H9 (cell line): ENCODE results near the gene UQCRC1. TPM values are rescaled to one million over a fixed set of nuclear protein-coding genes. Genes with fewer than 3 reads are reported as not detected.

ENCODE experiments used
- DNase-seq: peaks from one replicate; pipeline ENCODE4 v3.0.0-alpha.2; 2017
- H2AFZ ChIP-seq: one replicate; pipeline ENCODE4 v1.6.1; 2013; ENCODE audit warnings: mild to moderate bottlenecking, low read length, control low read depth, moderate library complexity
- H2AK5ac ChIP-seq: 2 replicates; pipeline ENCODE4 v1.6.1; 2013; ENCODE audit warnings: low read length, control low read depth, mixed read lengths; ENCODE audit not compliant: insufficient read length
- H2BK120ac ChIP-seq: one replicate; pipeline ENCODE4 v1.6.1; 2013; ENCODE audit warnings: low read depth, mild to moderate bottlenecking, low read length, control low read depth, inconsistent platforms; ENCODE audit not compliant: poor library complexity, severe bottlenecking
- H2BK12ac ChIP-seq: 2 replicates; pipeline ENCODE4 v1.6.1; 2013; ENCODE audit warnings: low read length, control low read depth, mixed read lengths, low read depth; ENCODE audit not compliant: insufficient read length
- H2BK15ac ChIP-seq: 2 replicates; pipeline ENCODE4 v1.6.1; 2013; ENCODE audit warnings: low read depth, low read length, control low read depth
- H2BK20ac ChIP-seq: one replicate; pipeline ENCODE4 v1.6.1; 2013; ENCODE audit warnings: low read depth, mild to moderate bottlenecking, low read length, control low read depth, inconsistent platforms; ENCODE audit not compliant: poor library complexity, severe bottlenecking
- H2BK5ac ChIP-seq: 2 replicates; pipeline ENCODE4 v1.6.1; 2013; ENCODE audit warnings: low read length, control low read depth, mixed read lengths; ENCODE audit not compliant: insufficient read length
- H3K14ac ChIP-seq: 2 replicates; pipeline ENCODE4 v1.6.1; 2013; ENCODE audit warnings: low read length, control low read depth; ENCODE audit not compliant: insufficient read depth
- H3K18ac ChIP-seq: 2 replicates; pipeline ENCODE4 v1.6.1; 2013; ENCODE audit warnings: low read depth, mild to moderate bottlenecking, mixed read lengths, low read length, control low read depth; ENCODE audit not compliant: insufficient read length
- H3K23ac ChIP-seq: 2 replicates; pipeline ENCODE4 v1.6.1; 2013; ENCODE audit warnings: low read length, control low read depth, mixed read lengths, low read depth; ENCODE audit not compliant: insufficient read length
- H3K23me2 ChIP-seq: 2 replicates; pipeline ENCODE4 v1.6.1; 2013; ENCODE audit warnings: low read depth, mild to moderate bottlenecking, mixed read lengths, low read length, control low read depth; ENCODE audit not compliant: insufficient read length, poor library complexity, severe bottlenecking
- H3K27ac ChIP-seq: 2 replicates; pipeline ENCODE4 v1.5.1; 2013; ENCODE audit warnings: low read length, control low read depth, mixed read lengths, low read depth; ENCODE audit not compliant: insufficient read length
- H3K27me3 ChIP-seq: 2 replicates; pipeline ENCODE4 v1.6.1; 2013; ENCODE audit warnings: low read length, control low read depth, inconsistent platforms; ENCODE audit not compliant: insufficient read depth
- H3K4ac ChIP-seq: 2 replicates; pipeline ENCODE4 v1.6.1; 2013; ENCODE audit warnings: low read depth, mild to moderate bottlenecking, control low read depth, inconsistent platforms, low read length, moderate library complexity
- H3K4me1 ChIP-seq: 2 replicates; pipeline ENCODE4 v1.6.1; 2013; ENCODE audit warnings: low read length, control low read depth, inconsistent platforms; ENCODE audit not compliant: insufficient read depth
- H3K4me2 ChIP-seq: 2 replicates; pipeline ENCODE4 v1.6.1; 2013; ENCODE audit warnings: low read length, control low read depth, mixed read lengths; ENCODE audit not compliant: insufficient read length, insufficient read depth
- H3K56ac ChIP-seq: 2 replicates; pipeline ENCODE4 v1.6.1; 2013; ENCODE audit warnings: low read depth, mild to moderate bottlenecking, mixed read lengths, low read length, control low read depth; ENCODE audit not compliant: insufficient read length
- H3K79me1 ChIP-seq: 2 replicates; pipeline ENCODE4 v1.6.1; 2013; ENCODE audit warnings: low read depth, mild to moderate bottlenecking, moderate library complexity, low read length, control low read depth, inconsistent platforms; ENCODE audit not compliant: insufficient read depth, poor library complexity, severe bottlenecking
- H3K79me2 ChIP-seq: 2 replicates; pipeline ENCODE4 v1.6.1; 2013; ENCODE audit warnings: low read length, control low read depth, inconsistent platforms; ENCODE audit not compliant: insufficient read depth
- H3K9ac ChIP-seq: 2 replicates; pipeline ENCODE4 v1.6.1; 2013; ENCODE audit warnings: low read length, control low read depth, mixed read lengths; ENCODE audit not compliant: insufficient read length; ENCODE audit errors: extremely low read depth
- H3K9me3 ChIP-seq: one replicate; pipeline ENCODE4 v1.6.1; 2013; ENCODE audit warnings: low read depth, low read length, inconsistent platforms; ENCODE audit not compliant: control insufficient read depth
- H3T11ph ChIP-seq: one replicate; pipeline ENCODE4 v1.6.1; 2013; ENCODE audit warnings: mild to moderate bottlenecking, low read length, control low read depth, inconsistent platforms
- H4K20me1 ChIP-seq: one replicate; pipeline ENCODE4 v1.6.1; 2013; ENCODE audit not compliant: control insufficient read depth, insufficient read length, insufficient read depth
- H4K5ac ChIP-seq: 2 replicates; pipeline ENCODE4 v1.6.1; 2013; ENCODE audit warnings: low read depth, mild to moderate bottlenecking, mixed read lengths, low read length, control low read depth; ENCODE audit not compliant: insufficient read length
- H4K8ac ChIP-seq: replicated peaks from 2 replicates; pipeline ENCODE4 v1.6.1; 2013; ENCODE audit warnings: low read length, control low read depth, mixed read lengths, low read depth; ENCODE audit not compliant: insufficient read length
- H4K91ac ChIP-seq: 2 replicates; pipeline ENCODE4 v1.6.1; 2013; ENCODE audit warnings: low read depth, mild to moderate bottlenecking, moderate library complexity, mixed read lengths, low read length, control low read depth; ENCODE audit not compliant: insufficient read length
- H3K27ac Mint-ChIP-seq, 3 experiments: 2 replicates in 2 of 3; 3 replicates in 1 of 3; pipeline ENCODE4 v1.8.0; 2020 to 2021; ENCODE audit warnings: mixed read lengths in 3 of 3, mild to moderate bottlenecking in 1 of 3, moderate library complexity in 1 of 3
- H3K27me3 Mint-ChIP-seq: 2 replicates; pipeline ENCODE4 v1.8.0; 2021; ENCODE audit warnings: low read depth, mild to moderate bottlenecking, moderate library complexity, mixed read lengths
- H3K36me3 Mint-ChIP-seq, 3 experiments: 2 replicates in 2 of 3; 3 replicates in 1 of 3; pipeline ENCODE4 v1.8.0; 2020 to 2021; ENCODE audit warnings: low read depth in 3 of 3, mixed read lengths in 3 of 3; ENCODE audit not compliant: insufficient read depth in 1 of 3
- H3K4me1 Mint-ChIP-seq, 2 experiments: 2 replicates each; pipeline ENCODE4 v1.8.0; 2020; ENCODE audit warnings: mixed read lengths in 2 of 2
- H3K4me3 Mint-ChIP-seq, 2 experiments: 2 replicates in 1 of 2; 3 replicates in 1 of 2; pipeline ENCODE4 v1.8.0; 2020 to 2021; ENCODE audit warnings: mild to moderate bottlenecking in 2 of 2, mixed read lengths in 2 of 2, moderate library complexity in 1 of 2
- H3K9me3 Mint-ChIP-seq, 2 experiments: 2 replicates in 1 of 2; 3 replicates in 1 of 2; pipeline ENCODE4 v1.8.0; 2020; ENCODE audit warnings: mild to moderate bottlenecking in 2 of 2, mixed read lengths in 2 of 2, moderate library complexity in 1 of 2
- WGBS: extraction: QIAGEN DNeasy Blood & Tissue Kit; methylation state at CpG from one replicate; pipeline ENCODE4 v1.1.7; 2013; ENCODE audit warnings: missing lambda C conversion rate, low lambda C conversion rate, mixed read lengths; ENCODE audit not compliant: insufficient read length; ENCODE audit errors: extremely low coverage; 5-methylcytosine and 5-hydroxymethylcytosine counted together
- total RNA-seq: library from RNA; stranded (reverse); gene quantifications from 2 replicates; pipeline ENCODE4 v1.2.1, GENCODE V29; 2021
- TF ChIP-seq, protein P1 (sequence below): fragments of 200-600 bp; sonication (generic); conservative IDR thresholded peaks from 3 replicates; pipeline ENCODE4 v1.8.0; 2021; ENCODE audit warnings: antibody characterized with exemption, mild to moderate bottlenecking

Gene UQCRC1
- total RNA-seq, 1 experiment from 2014 or later: 285 TPM

DNA sequence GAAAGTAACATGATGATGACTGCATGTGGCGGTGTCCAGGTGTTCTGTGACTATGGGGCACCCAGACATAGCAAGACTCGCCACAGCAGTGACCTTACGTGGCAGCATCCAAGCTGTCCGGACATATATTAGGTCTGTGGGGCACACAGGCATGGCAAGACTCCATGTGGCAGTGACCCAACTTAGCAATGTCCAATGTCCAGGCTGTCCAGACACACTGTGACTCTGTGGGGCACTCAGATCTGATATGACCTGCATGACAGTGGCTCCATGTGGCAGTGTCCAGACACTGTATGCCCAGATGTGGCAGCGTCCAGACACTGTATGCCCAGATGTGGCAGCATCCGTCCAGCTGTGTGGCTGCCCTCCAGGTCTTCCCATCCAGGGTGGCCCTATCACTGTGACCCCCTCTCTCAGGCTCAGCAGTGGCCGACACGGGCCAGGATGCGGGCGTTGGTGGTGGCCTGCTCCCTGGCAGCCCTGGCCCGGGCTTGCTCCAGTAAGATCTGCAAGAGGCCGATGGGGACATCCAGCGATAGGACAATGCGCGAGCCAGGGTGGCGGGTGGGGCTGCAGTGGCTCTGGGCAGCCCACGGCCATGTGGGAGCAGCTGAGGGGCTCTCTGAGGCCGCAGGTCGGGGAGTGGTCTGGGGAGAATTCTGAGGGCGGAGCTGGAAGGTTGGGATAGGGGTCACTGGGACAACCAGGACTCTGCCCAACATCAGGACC lies 46.9 kb downstream of the UQCRC1 start:
- Histone ChIP-seq H3K9ac (no peak overlapping the region), H3K56ac (no peak overlapping the region), H4K5ac (no peak overlapping the region), H3K4me2 (no peak overlapping the region), H4K91ac (no peak overlapping the region), H3K23ac (no peak overlapping the region), H3K18ac (no peak overlapping the region), H2BK15ac (no peak overlapping the region), H3T11ph (no peak overlapping the region), H3K14ac (no peak overlapping the region), H4K20me1 (no peaks in the 10 kb centered on the region), H2BK12ac (no peak overlapping the region), H3K23me2 (no peaks in the 10 kb centered on the region), H3K79me2 (no peaks in the 10 kb centered on the region), H3K9me3 (no peaks in the 10 kb centered on the region), H2BK5ac (no peak overlapping the region), H2BK120ac (no peak overlapping the region), H3K79me1 (no peaks in the 10 kb centered on the region), H2BK20ac (no peak overlapping the region), H2AK5ac (no peak overlapping the region), H4K8ac (no peak overlapping the region), H3K27ac (no peak overlapping the region), H3K4me1 (peaks cover 6% of the 10 kb centered on the region; the same call in 1 of the 2 replicates), H3K4ac (no peak overlapping the region), H2AFZ (no peak overlapping the region), H3K27me3 (no peaks in the 10 kb centered on the region)
- Mint-ChIP-seq H3K9me3 (no peaks in the 10 kb centered on the region; a peak in 1 of 5 replicates), H3K36me3 (peaks cover 0 to 9% (median 0%) of the 10 kb centered on the region in 3 experiments; a peak in 1 of 7 replicates), H3K4me1 (peaks cover 42 to 52% of the 10 kb centered on the region in 2 experiments), H3K4me3 (no peak overlapping the region), H3K27me3 (peaks cover 2% of the 10 kb centered on the region; the same call in 1 of the 2 replicates), H3K27ac (peak overlapping the region in 2 of 3 experiments; percentile 0 to 25; a peak in 2 of 7 replicates)
- TF ChIP-seq, protein P1, sequence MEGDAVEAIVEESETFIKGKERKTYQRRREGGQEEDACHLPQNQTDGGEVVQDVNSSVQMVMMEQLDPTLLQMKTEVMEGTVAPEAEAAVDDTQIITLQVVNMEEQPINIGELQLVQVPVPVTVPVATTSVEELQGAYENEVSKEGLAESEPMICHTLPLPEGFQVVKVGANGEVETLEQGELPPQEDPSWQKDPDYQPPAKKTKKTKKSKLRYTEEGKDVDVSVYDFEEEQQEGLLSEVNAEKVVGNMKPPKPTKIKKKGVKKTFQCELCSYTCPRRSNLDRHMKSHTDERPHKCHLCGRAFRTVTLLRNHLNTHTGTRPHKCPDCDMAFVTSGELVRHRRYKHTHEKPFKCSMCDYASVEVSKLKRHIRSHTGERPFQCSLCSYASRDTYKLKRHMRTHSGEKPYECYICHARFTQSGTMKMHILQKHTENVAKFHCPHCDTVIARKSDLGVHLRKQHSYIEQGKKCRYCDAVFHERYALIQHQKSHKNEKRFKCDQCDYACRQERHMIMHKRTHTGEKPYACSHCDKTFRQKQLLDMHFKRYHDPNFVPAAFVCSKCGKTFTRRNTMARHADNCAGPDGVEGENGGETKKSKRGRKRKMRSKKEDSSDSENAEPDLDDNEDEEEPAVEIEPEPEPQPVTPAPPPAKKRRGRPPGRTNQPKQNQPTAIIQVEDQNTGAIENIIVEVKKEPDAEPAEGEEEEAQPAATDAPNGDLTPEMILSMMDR: no peak
- no CpG with 5 or more reads among the region's 20 CpGs for WGBS
- no peak for DNase-seq
